Activated CD4-positive, alpha-beta T cell treated with anti-CD3 and anti-CD28 coated beads for 36 hours (primary cell): ENCODE measurements around the gene NRROS. TPM values are rescaled to one million over a fixed set of nuclear protein-coding genes. Genes with fewer than 3 reads are reported as not detected.

Experiments
- ATAC-seq: fragments of 200-7000 bp; cut with Tn5 transposase; one replicate; pipeline ENCODE4 v1.10.0; 2021; ENCODE audit warnings: mild to moderate bottlenecking, moderate library complexity
- CTCF ChIA-PET: fragments of 350-600 bp; sonication (Branson Sonifier 250); formaldehyde crosslinking; loops from one replicate; lab custom pipeline; 2021; ENCODE audit warnings: antibody characterized with exemption; lab: Charles Lee
- POLR2A ChIA-PET: fragments of 350-600 bp; sonication (Branson Sonifier 250); formaldehyde crosslinking; loops from one replicate; lab custom pipeline; 2021; ENCODE audit warnings: antibody characterized with exemption, inconsistent platforms; lab: Charles Lee
- DNase-seq: peaks from one replicate; pipeline ENCODE4 v3.0.0-alpha.2; 2020
- H3K27ac Mint-ChIP-seq: one replicate; pipeline ENCODE4 v1.8.0; 2021; ENCODE audit warnings: mixed read lengths
- H3K27me3 Mint-ChIP-seq: one replicate; pipeline ENCODE4 v1.8.0; 2021; ENCODE audit warnings: mixed read lengths
- H3K36me3 Mint-ChIP-seq: one replicate; pipeline ENCODE4 v1.8.0; 2021; ENCODE audit warnings: low read depth, mixed read lengths
- H3K4me1 Mint-ChIP-seq: one replicate; pipeline ENCODE4 v1.8.0; 2021; ENCODE audit warnings: mixed read lengths
- H3K4me3 Mint-ChIP-seq: one replicate; pipeline ENCODE4 v1.8.0; 2021; ENCODE audit warnings: mild to moderate bottlenecking, moderate library complexity, mixed read lengths
- H3K9me3 Mint-ChIP-seq: one replicate; pipeline ENCODE4 v1.8.0; 2021; ENCODE audit warnings: low read depth, mixed read lengths
- intact Hi-C, 2 experiments: fragments of 100-400 bp; cut with DNase I in 1 of 2; cut with micrococcal nuclease in 1 of 2; formaldehyde crosslinking; loops; one replicate each; pipeline versions ENCODE4 v1.14.2 to v1.15.1; 2022 to 2024; cut with DNase I, micrococcal nuclease
- total RNA-seq, 2 experiments: library from RNA; stranded (reverse); gene quantifications; one replicate each; pipeline ENCODE4 v1.2.3, GENCODE V29; 2021

The NRROS gene
- total RNA-seq, 2 experiments from 2014 or later: 19.6 to 19.7 TPM

DNA sequence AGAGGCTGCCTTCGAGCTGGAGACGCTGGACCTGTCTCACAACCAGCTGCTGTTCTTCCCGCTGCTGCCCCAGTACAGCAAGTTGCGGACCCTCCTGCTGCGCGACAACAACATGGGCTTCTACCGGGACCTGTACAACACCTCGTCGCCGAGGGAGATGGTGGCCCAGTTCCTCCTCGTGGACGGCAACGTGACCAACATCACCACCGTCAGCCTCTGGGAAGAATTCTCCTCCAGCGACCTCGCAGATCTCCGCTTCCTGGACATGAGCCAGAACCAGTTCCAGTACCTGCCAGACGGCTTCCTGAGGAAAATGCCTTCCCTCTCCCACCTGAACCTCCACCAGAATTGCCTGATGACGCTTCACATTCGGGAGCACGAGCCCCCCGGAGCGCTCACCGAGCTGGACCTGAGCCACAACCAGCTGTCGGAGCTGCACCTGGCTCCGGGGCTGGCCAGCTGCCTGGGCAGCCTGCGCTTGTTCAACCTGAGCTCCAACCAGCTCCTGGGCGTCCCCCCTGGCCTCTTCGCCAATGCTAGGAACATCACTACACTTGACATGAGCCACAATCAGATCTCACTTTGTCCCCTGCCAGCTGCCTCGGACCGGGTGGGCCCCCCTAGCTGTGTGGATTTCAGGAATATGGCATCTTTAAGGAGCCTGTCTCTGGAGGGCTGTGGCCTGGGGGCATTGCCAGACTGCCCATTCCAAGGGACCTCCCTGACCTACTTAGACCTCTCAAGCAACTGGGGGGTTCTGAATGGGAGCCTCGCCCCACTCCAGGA lies 21.1 kb downstream of the NRROS start:
- DNase-seq (no peak), ATAC-seq (no peak)
- no peaks in the 10 kb centered on the region for H3K9me3 Mint-ChIP-seq
- peaks cover 25% of the 10 kb centered on the region for H3K36me3 Mint-ChIP-seq
- POLR2A ChIA-PET: interaction anchor here (0.6 kb wide), 1 partner anchor 619 kb away, joined by 3 read pairs; no protein-coding TSS in a partner anchor
- H3K27me3 Mint-ChIP-seq: no peaks in the 10 kb centered on the region
- H3K4me1 Mint-ChIP-seq: no peaks in the 10 kb centered on the region
- CTCF ChIA-PET: interaction anchor here (0.5 to 0.7 kb wide), 3 partner anchors 9 to 25 kb away, joined by 3 to 6 read pairs (median 3); no protein-coding TSS in a partner anchor
- no peak overlapping the region for H3K4me3 Mint-ChIP-seq
- no peak overlapping the region for H3K27ac Mint-ChIP-seq
- intact Hi-C loops: no loop called here

DNA sequence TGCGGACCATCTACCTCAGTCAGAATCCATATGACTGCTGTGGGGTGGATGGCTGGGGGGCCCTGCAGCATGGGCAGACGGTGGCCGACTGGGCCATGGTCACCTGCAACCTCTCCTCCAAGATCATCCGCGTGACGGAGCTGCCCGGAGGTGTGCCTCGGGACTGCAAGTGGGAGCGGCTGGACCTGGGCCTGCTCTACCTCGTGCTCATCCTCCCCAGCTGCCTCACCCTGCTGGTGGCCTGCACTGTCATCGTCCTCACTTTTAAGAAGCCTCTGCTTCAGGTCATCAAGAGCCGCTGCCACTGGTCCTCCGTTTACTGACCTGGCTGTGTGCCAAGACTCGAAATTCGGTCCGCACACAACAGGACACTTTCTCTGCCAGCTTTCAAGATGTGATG lies 21.9 kb downstream of the NRROS start:
- intact Hi-C loops: no loop called here
- Mint-ChIP-seq H3K27me3 (no peaks in the 10 kb centered on the region), H3K4me1 (no peaks in the 10 kb centered on the region), H3K36me3 (peaks cover 21% of the 10 kb centered on the region), H3K9me3 (no peaks in the 10 kb centered on the region), H3K4me3 (no peak overlapping the region), H3K27ac (no peak overlapping the region)
- no peak for DNase-seq
- no peak for ATAC-seq
- CTCF ChIA-PET: interaction anchor here (0.5 kb wide), 1 partner anchor 179 kb away, joined by 3 read pairs; no protein-coding TSS in a partner anchor
- POLR2A ChIA-PET: no interaction called here

DNA sequence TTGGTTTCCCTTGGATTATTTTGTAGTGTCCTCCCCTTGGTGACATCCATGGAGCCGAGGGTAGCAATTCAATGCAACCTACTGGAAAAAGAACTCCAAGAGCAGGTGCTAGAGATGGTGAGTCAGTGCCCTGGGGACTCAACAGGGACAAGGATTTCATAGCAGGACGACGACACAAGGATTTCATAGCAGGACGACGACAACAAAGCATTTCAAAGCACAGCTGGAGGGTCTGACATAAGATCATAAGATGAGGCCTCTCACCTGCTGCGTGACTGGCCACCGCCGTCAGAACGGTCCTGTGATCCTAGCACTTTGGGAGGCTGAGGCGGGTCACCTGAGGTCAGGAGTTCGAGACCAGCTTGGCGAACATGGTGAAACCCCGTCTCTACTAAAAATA lies 22.5 kb downstream of the NRROS start:
- H3K27me3 Mint-ChIP-seq: no peaks in the 10 kb centered on the region
- no peak for ATAC-seq
- intact Hi-C loops: no loop called here
- POLR2A ChIA-PET: no interaction called here
- peaks cover 21% of the 10 kb centered on the region for H3K36me3 Mint-ChIP-seq
- no peaks in the 10 kb centered on the region for H3K9me3 Mint-ChIP-seq
- no peak overlapping the region for H3K4me3 Mint-ChIP-seq
- DNase-seq: no peak
- CTCF ChIA-PET: interaction anchor here (0.5 to 0.7 kb wide), 2 partner anchors 179 to 562 kb away, joined by 3 read pairs; no protein-coding TSS in a partner anchor
- H3K4me1 Mint-ChIP-seq: no peaks in the 10 kb centered on the region
- no peak overlapping the region for H3K27ac Mint-ChIP-seq

DNA sequence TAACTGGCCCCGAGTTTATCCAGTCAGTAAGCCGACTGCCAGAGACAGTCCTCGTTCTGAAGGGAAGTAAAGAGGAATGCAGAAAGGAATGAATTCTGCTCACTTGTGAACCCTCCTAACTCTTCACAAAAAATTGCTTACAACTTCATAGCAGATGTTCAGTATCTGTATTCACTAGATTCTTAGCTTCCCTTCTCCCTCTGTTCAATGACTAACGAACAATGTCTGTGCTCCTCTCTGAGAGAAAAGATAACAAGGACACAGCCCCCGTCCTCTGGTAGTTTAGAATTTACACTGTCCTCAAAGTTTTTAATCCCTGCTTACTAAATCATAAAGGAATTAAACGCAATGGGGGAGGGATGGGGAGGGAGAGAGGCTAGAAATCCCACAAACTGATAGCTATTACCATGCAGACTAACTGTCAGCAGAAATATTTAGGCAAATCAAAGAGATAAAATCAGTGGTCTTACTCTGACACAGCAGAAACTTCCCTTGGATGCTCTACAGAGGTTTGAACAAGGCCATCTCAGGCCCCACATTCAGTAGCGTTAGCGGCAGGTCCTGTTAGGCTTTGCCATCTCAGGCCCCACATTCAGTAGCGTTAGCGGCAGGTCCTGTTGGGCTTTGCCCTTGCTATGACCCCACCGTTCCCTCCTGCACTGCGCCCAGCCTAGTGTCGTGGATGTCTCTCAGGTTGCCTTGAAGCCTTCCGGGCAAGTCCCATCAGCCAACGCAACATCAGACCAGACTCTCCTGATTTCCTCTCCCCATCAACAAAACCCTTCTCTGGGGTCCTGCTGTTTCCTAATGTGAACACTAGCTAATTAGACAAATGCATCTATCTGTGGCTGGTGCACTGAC lies 23.4 kb downstream of the NRROS start:
- intact Hi-C loops: no loop called here
- POLR2A ChIA-PET: no interaction called here
- CTCF ChIA-PET: interaction anchor here (0.5 to 1.2 kb wide), 3 partner anchors 25 to 54 kb away, joined by 3 to 4 read pairs (median 3); no protein-coding TSS in a partner anchor
- H3K27me3 Mint-ChIP-seq: no peaks in the 10 kb centered on the region
- H3K36me3 Mint-ChIP-seq: peaks cover 20% of the 10 kb centered on the region
- no peak for ATAC-seq
- no peak overlapping the region for H3K27ac Mint-ChIP-seq
- DNase-seq: no peak
- H3K4me1 Mint-ChIP-seq: no peaks in the 10 kb centered on the region
- H3K9me3 Mint-ChIP-seq: no peaks in the 10 kb centered on the region
- no peak overlapping the region for H3K4me3 Mint-ChIP-seq

DNA sequence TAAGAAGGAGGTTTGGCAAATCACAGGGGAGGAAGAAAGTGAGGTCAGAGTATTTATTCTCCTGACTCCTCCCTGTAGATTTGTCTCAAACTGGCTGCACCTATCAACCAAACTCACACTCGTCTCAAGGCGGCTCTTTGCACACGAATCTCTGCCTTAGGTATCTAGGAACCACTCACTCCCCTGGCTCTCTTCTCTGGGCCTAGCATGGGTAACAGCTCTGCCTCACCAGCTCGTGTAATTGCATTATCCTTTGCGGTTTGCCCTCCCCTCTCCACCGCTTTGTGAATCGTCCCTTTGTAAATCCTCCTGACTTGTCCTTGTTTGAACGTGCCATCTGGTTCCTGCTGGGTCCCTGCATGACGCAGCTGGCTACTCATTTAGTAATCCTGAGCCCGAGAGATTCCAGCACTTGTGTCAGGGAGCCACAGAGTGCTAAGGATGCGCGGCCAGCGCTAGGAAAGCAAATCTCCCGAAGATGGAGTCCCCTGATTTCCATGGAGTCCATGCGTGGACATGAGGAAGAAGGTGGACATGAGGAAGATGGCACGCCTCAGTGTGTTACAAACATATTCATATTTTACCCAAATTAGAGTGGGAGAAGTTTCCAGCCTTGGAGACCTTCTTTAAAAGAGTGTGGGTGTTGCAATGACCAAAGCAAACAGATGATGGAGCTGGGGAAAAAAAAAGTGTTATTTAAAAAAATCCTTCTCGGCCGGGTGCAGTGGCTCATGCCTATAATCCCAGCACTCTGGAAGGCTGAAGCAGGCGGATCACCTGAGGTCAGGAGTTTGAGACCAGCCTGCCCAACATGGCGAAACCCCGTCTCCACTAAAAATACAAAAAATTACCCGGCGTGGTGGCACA lies 26.7 kb downstream of the NRROS start:
- ATAC-seq (no peak), DNase-seq (no peak)
- Mint-ChIP-seq H3K27me3 (no peaks in the 10 kb centered on the region), H3K36me3 (peaks cover 3% of the 10 kb centered on the region), H3K27ac (no peak overlapping the region), H3K9me3 (no peaks in the 10 kb centered on the region), H3K4me1 (peaks cover 8% of the 10 kb centered on the region), H3K4me3 (no peak overlapping the region)
- intact Hi-C loops: no loop called here
- POLR2A ChIA-PET: no interaction called here
- CTCF ChIA-PET: no interaction called here

DNA sequence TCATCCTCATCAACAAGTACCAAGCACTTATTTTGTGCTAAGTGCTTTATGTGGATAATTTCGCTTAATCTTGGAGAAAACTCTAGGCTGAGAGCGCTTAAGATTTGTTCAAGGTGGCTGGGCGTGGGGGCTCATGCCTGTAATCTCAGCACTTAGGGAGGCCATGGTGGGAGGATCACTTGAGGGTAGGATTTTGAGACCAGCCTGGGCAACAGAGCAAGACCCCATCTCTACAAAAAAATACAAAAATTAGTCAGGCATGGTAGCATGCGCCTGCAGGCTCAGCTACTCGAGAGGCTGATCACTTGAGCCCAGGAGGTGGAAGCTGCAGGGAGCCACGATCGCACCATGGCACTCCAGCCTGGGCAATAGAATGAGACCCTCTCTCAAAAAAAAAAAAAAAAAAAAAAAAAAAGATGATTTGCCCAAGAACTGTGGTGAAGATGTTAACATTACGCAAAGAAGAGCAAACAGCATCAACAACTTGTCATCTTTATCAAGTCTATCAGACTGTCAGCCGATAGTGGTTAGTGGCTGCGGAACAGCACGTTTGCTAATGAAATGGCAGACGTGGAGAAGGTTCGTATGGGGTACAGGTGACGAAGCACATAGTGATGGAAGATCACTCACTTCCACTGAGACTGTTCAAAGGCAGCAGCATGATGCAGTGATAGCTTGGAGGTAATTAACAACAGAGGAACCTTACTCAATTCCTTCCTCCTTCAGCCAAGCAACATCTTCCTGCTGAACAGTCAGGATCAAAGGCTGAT lies 27.7 kb downstream of the NRROS start:
- CTCF ChIA-PET: no interaction called here
- H3K27ac Mint-ChIP-seq: no peak overlapping the region
- H3K4me1 Mint-ChIP-seq: peaks cover 13% of the 10 kb centered on the region
- H3K27me3 Mint-ChIP-seq: no peaks in the 10 kb centered on the region
- DNase-seq (no peak), ATAC-seq (no peak)
- POLR2A ChIA-PET: no interaction called here
- intact Hi-C loops: no loop called here
- H3K9me3 Mint-ChIP-seq: no peaks in the 10 kb centered on the region
- no peak overlapping the region for H3K4me3 Mint-ChIP-seq
- no peaks in the 10 kb centered on the region for H3K36me3 Mint-ChIP-seq

DNA sequence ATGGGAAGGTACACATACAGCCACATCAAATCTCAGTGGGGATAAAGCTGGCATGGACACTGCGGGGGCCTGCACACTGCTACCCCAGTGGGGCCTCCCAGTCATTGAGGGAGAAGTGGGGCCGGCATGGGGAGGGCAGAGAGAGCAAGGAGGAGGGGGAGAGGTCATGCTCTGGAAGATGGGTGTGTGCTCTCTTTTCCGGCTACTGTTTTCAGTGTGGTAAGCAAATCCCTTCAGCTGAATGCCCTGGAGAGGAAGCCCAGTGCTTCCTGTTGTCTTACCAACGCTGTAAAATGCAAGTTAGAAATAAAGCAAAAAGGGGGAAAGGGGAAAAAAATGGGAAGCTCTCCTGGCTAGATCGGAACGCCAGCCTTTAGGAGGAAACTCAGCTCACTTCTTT lies 30.8 kb downstream of the NRROS start:
- no peak for ATAC-seq
- no peaks in the 10 kb centered on the region for H3K9me3 Mint-ChIP-seq
- H3K27ac Mint-ChIP-seq: peak overlapping the region; percentile 64
- intact Hi-C loops: no loop called here
- ChIA-PET POLR2A (no interaction called here), CTCF (interaction anchor here (0.6 to 1.2 kb wide), 5 partner anchors 15 to 1283 kb away, joined by 3 to 4 read pairs (median 3); no protein-coding TSS in a partner anchor)
- no peak for DNase-seq
- H3K27me3 Mint-ChIP-seq: no peaks in the 10 kb centered on the region
- peaks cover 13% of the 10 kb centered on the region for H3K4me1 Mint-ChIP-seq
- H3K4me3 Mint-ChIP-seq: no peak overlapping the region
- H3K36me3 Mint-ChIP-seq: no peaks in the 10 kb centered on the region

DNA sequence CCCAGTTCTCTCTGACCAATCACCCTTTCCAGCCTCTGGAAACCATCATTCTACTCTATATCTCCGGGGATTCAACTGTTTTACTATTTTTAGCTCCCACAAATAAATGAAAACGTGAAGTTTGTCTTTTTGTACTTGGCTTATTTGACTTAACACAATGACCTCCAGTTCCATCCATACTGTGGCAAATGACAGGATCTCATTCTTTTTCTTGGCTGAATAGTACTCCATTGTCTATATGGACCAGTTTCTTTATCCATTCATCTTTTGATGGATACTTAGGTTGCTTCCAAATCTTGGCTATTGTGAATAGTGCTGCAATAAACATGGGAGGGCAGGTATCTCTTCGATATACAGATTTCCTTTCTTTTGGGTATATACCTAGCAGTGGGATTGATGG lies 34.1 kb downstream of the NRROS start:
- Mint-ChIP-seq H3K4me3 (no peak overlapping the region), H3K4me1 (peaks cover 27% of the 10 kb centered on the region), H3K27ac (no peak overlapping the region), H3K9me3 (no peaks in the 10 kb centered on the region), H3K27me3 (no peaks in the 10 kb centered on the region), H3K36me3 (no peaks in the 10 kb centered on the region)
- no peak for DNase-seq
- CTCF ChIA-PET: interaction anchor here (0.7 kb wide), 1 partner anchor 9 kb away, joined by 9 read pairs; no protein-coding TSS in a partner anchor
- POLR2A ChIA-PET: no interaction called here
- ATAC-seq: no peak
- intact Hi-C loops: no loop called here

DNA sequence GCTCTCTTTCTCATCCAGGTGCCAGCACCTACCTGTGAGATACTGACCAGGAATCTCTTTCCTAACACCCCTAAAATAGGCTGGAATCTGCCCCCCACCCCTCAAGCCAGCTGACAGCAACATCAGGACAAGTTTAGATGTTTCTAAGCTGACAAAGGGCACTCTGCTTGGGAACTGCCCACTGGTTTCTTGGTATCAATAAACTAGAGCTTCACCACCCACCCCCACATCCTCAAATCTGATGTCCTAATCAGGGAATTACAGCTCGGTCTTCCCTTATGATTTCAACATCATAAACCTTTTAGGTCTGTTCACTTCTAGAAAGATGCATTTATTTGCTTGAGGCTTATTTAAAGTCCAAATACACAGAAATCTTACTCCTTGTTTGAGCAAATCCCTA lies 37.9 kb downstream of the NRROS start:
- CTCF ChIA-PET: interaction anchor here (0.6 to 2.6 kb wide), 12 partner anchors 8 to 194 kb away, joined by 3 to 15 read pairs (median 4); no protein-coding TSS in a partner anchor
- intact Hi-C loops: no loop called here
- no peak for DNase-seq
- POLR2A ChIA-PET: no interaction called here
- Mint-ChIP-seq H3K4me3 (no peak overlapping the region), H3K9me3 (peaks cover 1% of the 10 kb centered on the region), H3K4me1 (peaks cover 14% of the 10 kb centered on the region), H3K36me3 (peaks cover 2% of the 10 kb centered on the region), H3K27ac (no peak overlapping the region), H3K27me3 (no peaks in the 10 kb centered on the region)
- ATAC-seq: peak; percentile 12

DNA sequence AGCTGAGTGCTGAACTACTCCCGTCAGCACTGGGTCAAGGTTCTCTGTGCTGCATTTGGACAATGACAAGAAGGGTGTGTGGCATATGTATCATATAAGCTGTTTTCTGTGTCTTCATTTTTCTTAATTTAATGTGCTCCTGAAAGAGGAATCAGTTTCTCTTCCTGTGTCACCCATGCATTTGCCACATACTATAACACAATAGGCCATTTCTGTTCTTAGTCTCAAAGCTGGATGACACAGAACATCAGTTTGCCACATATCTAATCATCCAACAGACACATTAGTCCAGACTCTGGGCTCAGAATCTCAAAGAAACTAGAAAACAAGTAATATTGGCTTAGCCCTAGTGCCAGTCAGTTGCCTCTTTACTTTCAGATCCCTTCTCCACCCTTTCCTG lies 38.4 kb downstream of the NRROS start:
- Mint-ChIP-seq H3K36me3 (peaks cover 2% of the 10 kb centered on the region), H3K27ac (peak overlapping the region; percentile 61), H3K4me3 (no peak overlapping the region), H3K9me3 (peaks cover 3% of the 10 kb centered on the region), H3K4me1 (peaks cover 14% of the 10 kb centered on the region), H3K27me3 (no peaks in the 10 kb centered on the region)
- POLR2A ChIA-PET: interaction anchor here (0.5 kb wide), 1 partner anchor 238 kb away, joined by 4 read pairs; no protein-coding TSS in a partner anchor
- CTCF ChIA-PET: interaction anchor here (0.6 to 2.6 kb wide), 9 partner anchors 9 to 193 kb away, joined by 3 to 15 read pairs (median 4); no protein-coding TSS in a partner anchor
- DNase-seq (no peak), ATAC-seq (peak; percentile 65)
- intact Hi-C loops: no loop called here
